GM18511 (cell line): ENCODE results near the gene SNX25.
A peak's percentile ranks its signal among the peaks of the same experiment; 100 is the strongest.
"Not testable (repeated sequence)": the region's sequence is repeated elsewhere in the genome, so short reads cannot be mapped to it uniquely, and the experiment has no call there.

ENCODE experiments used
- ATAC-seq: cut with Tn5 transposase; IDR thresholded peaks from one replicate; pipeline ENCODE4 v1.9.1; 2021; ENCODE audit warnings: mild to moderate bottlenecking, moderate library complexity; ENCODE audit not compliant: unreplicated experiment

The SNX25 gene

DNA sequence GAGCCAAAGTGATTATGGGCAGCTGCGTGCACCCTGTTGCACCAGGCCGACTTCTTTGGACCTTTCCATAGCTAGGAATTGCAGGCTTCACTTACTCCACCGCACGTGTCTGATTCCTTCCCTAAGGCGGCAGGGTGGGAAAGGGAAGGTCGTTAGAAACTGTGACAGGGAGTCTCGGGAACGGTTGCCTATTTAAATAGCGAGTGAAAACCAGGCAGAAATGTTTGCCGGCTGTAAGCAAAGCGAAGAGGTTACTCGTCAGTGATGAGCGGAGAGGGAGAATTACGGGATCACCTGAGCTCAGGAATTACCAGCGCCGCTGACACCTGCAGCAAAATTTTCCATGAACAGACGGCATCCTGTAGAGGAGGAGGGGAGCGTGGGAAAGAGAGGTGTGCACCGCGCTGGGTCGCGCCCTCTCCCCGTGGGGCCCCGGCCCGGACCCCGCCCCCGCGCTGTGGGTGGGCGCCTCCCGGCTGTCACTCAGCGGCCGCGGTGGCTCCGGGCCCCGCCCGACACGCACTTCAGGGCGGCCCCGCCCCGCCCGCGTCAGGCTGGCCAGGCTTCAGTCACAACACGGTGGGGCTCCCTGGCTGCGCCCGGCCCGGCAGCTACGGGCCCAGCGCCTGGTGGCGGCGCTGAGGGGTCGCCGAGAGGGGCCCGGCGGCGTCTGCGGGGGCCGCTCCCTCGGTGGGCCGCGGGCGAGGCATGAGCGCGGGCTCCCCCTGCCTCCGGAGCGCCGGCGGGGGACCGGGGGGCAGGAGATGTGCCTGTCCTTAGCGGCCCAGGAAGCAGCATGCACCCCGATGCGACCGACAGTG, at the start of gene SNX25:
Gene SNX25, plus strand, starts transcription at position 568 of the 821 bp plus-strand sequence. Its CDS starts 229 bp downstream, at position 797.
- ATAC-seq = peak; percentile 77

DNA sequence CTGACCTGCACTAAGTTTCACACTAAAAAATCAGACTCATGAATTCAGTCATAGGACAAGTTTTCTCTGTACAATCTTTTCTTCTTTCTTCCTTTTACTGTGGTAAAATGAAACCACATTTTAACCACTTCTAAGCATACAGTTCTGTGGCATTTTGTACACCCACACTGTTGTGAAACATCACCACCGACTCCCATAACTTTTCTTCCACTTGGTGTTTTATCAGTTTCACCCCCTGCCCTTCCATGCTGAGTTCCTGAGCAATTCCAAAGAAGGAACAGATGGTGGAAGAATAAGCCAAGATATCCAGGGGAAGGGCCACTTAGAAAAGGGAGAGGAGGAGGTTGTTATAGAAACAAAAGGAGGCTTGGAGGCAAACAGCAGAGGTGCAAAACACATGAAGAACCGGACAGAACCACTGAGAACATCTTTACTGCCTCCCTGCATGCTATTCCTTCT, 43.8 kb upstream of the SNX25 start:
- ATAC-seq = peak; percentile 98

DNA sequence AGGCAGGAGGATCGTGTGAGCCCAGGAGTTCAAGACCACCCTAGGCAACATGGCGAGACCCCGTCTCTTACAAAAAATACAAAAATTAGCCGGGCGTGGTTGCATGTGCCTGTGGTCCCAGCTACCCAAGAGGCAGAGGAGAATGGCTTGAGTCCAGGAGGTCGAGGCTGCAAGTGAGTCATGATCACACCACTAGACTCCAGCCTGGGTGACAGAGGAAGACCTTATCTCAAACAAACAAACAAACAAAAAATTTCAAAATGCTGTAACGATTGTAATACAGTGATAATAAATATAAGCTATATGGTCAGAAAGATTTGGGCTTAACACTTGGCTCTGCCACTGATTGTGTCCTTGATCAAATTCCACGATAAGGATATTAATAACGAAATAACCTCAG, 42.2 kb upstream of the SNX25 start:
- no peak for ATAC-seq

DNA sequence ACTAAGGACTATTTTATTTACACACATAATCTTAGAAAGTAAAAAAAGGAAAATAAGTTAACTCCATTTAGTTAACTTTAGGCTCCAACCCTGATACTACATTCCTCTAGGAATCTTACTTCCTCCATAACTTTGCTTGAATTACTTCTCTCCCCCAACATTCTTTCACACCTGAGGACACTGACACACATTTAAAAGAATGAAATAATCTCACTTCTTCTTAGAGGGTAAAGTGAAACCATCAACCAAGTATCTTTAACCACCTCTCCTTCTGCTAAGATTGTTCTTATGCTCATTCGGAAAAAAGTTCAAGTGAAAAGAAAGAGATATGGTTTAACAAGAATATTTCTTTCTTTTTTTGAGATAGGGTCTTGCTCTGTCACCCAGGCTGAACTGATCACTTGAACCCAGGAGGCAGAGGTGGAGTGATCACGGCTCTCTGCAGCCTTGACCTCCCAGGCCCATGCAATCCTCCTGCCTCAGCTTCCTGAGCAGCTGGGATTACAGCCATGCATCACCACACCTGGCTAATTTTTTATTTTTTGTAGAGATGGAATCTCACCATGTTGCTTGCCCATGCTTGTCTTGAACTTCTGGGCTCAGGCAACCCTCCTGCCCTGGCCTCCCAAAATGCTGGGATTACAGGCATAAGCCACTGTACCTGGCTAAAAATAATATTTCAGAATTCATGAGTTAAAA, 37.9 kb upstream of the SNX25 start:
- ATAC-seq = peak; percentile 94

DNA sequence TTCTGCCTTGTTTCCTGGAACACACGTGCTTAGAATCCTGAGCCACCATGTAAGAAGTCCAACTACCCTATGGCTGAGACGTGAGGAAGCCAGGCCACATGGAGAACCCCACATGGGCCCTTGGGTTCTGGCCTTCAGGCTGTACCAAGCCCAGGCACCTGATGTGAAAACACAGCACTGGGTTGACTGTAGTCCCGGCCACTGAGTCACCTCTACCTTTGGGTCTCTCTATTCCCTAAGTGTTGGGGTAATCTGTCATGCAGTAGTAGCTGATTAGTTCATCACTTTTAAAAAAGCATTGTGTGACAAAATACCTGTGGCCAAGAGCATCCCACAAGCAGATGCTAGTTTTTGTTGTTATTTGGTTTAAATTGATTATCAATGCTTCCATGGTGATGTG, 29.9 kb upstream of the SNX25 start:
- ATAC-seq = no peak

DNA sequence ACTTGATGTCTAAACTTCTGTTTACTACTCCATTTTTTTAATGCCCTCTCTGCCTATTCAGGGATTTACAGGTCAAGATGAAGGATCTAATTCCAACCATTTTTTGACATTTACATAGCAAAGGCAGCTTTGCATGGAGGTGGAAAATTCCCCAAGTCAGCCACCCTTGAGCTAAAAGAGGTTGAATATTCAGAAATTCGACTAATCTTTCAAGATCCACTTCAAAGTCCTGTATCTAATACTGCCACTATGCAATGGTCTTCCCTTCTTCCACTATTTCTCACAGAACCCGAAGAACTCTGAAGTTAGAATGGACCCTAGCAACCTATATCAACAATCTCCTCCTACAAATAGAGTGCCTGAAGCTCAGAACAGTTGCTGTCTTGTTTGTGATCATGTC, 27.2 kb upstream of the SNX25 start:
- ATAC-seq = no peak

DNA sequence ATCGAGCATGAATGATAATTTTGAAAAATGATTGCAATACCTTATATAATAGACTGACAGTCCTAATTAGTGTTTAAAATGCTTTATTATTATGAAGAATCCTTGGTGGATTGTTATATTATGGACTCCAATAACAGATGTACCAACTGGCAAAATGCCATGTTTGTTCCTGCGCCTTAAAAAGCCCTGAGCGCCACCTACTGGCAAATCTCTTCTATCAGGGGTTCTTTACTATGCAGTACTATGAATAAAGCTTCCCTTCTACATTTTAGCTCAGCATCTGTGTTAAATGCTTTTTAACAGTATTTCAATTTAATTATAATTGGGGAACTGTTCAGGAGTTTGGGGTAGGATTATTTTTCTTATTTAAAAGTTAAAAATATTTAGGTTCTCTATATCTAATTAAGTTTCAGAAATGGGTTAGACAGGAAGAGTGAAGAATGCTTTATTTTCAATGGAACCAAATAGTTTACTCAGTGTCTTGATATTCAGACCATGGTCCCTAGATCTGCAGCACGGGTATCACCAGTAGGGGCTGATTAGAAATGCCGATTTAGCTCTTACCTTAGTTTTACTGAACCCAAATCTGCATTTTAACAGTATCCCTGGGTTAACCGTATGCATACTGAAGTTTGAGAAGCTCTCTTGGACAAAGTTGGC, 25.6 kb upstream of the SNX25 start:
- ATAC-seq = peak; percentile 67

DNA sequence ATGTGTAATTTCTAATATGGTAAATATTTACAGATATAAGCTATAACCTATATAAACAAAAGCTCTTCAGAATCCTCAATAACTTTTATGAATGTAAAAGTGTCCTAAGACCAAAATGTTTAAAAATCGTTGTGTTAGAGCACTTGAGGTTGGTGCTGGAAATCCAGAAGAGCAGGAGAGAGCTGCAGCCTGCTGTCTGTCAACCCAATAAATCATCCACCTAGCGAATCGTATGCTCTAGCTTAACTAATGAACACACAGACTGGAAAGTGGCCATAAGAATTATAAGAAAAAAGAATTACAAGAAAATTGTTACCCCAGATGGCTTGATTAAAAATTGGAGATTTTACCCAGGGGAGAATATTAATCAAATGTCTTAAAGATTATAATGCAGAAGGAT, 22.6 kb upstream of the SNX25 start:
- no peak for ATAC-seq

DNA sequence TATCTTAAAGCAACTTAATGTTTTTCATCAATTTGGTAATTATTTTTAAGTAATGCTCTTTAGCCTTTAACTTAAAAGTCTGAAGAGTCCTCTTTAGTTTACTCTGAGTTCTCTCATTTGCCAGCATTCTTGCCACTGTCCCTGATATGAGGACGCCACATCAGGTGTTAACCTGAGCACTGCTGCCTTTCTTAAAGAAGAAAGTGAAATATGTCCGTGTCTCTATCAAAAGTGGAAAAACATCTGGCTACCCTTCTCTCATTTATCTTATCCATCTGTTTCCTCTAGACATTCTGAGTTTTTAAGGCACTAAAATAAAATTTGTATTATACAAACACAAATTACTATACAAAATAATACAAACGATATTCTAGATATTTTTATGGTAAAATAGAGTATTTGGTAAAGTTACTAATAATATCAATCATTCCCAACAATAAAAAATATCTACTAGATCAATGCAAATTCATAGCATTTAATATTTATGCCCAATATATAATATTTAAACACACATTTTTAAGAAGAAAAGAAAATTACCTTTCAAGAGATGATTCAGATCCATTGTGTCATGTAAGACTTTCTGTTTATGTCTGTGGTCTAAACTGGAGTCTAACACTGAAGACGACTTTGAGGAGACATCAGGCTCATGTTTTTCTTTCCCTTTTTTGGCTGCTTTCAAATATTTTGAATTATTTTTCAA, 19.6 kb upstream of the SNX25 start:
- no peak for ATAC-seq

DNA sequence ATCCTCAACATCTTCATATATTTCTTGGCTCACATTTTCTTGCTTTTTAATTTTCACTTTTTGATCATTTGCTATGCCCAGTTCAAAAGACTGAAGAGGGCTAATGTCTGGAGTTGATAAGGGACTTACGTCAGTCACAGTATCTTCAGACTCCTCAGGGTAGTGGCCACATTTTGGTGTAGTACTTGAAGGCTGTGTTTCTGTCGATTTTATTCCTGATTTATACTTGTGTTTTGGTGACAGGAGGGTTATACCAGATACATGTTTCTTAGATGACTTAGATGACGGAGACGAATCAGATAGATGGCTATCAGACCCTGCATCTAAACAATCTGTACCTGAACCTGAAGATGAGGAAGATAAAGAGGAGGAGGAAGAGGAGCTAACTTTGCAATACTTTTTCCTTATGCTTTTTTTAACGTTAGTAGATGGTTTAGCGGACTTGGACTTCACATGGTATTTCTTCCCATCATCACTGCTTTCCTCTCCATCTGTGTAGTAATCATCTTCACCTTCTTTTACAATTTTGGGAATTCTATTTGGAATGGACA, 19.0 kb upstream of the SNX25 start:
- no peak for ATAC-seq

DNA sequence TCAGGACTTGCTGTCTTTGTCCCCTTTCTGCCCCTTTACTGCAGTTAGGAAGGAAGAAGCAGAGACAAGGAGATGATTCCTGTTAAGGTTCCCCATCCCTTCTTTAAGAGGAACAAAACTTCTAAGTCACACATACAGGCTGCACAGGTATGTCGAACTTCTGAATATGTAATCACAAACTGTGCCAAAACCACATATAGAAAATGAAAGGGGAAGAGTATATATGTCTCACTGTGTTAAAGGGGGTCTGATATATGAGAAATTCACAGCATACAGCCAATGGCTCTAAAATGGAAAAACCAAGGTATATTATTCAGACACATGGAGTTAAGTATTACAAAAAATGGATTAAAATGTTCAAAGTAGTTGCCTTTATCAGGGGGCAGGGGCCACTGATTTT, 17.3 kb upstream of the SNX25 start:
- ATAC-seq = peak; percentile 96

DNA sequence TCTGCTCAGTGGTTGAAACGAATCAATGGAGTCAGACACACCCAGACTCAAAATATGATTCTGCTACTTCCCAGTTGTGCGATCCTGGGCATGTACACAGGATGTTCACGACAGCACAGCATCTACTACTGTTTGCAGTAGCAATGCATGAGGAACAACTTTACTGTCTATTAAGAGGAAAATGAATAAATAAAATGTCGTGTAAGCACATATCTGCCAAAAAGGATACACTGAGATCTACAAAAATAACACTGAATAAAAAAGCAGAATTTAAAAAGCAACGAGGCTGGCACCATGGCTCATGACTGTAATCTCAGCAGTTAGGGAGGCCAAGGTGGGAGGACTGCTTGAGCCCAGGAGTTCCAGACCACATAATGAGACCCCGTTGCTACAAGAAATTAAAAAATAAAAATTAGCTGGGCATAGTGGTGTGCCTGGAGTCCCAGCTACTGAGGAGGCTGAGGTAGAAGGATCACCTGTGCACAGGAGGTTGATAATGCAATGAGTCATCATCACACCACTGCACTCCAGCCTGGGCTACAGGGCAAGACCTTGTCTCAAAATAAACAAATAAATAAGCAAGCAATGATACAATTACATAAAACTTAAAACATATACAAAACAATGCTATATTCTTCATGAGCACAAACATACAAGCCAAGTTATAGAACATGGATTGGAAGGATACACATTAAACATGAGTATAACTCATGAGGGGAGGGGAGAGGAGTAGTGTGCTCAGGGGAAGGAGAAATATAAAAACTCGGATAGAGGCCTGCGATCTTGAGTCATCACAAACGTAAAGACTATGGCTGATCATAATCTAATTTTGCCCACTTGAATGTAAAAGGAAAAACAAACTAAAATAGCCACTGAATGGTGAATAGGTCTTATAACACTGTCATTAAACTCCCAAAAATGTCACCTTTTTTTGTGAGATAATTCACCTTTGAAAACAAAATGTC, 14.2 kb upstream of the SNX25 start:
- no peak for ATAC-seq

DNA sequence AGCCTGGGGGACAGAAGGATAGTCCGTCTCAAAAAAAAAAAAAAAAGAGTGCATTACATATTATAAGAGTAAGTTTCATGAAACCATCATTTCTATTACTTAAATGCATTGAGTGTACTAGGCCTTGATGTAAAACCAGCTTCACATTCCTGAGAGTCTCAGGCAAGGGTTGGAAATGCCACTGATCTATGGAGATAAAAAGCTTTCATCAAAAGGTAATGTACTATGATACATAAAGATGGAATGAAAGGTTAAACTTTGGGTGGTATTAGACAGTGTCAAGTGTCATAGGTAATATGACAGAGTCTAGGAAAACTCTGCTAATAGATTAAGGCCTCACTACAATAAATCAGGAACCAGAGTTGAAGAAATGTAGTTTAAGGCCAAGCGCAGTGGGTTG, 13.0 kb upstream of the SNX25 start:
- no peak for ATAC-seq

GRCh38 chr4:185198189-185198588, 11.2 kb upstream of the SNX25 start:
- ATAC-seq = not testable (repeated sequence)

- no peak for ATAC-seq
Measured at GRCh38 chr4:185201977-185202962, 7.1 kb upstream of the SNX25 start.

DNA sequence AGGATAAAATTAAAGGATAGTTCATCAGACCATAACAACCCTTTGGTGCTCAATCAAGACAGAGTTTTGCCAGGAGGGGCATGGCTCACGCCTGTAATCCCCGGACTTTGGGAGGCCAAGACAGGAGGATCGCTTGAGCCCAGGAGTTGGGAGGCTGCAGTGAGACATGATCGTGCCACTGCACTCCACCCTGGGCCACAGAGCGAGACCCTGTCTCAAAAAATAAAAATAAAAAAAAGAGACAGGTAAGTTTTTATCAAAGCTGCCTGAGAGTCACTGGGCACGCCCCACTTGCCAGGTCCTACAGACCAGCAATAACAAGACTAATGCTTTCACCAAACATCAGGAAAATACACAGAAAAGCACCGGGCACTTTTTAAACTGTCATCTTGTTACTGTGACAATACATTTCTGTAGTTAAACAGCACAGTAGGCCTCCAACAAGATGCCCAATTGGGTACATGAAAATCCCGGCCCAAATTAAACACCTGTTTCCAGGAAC, 6.4 kb upstream of the SNX25 start:
- ATAC-seq = peak; percentile 4

GRCh38 chr4:185203486-185204237, 5.7 kb upstream of the SNX25 start, which contains the start of gene CFAP97:
CFAP97 (minus strand) TSS chr4:185204000; CDS start chr4:185191196, 12,804 bp downstream.
- peak; percentile 81 for ATAC-seq
